IPS-18a (cell line): ENCODE measurements around the gene TTC3.

Source experiments
- H3K27ac ChIP-seq: one replicate; pipeline ENCODE4 v1.5.1; 2013; ENCODE audit warnings: low read length
- H3K27me3 ChIP-seq: one replicate; pipeline ENCODE4 v1.6.1; 2013; ENCODE audit warnings: mild to moderate bottlenecking, low read length; ENCODE audit not compliant: control insufficient read depth, insufficient read depth
- H3K36me3 ChIP-seq: one replicate; pipeline ENCODE4 v1.6.1; 2013; ENCODE audit warnings: low read depth, low read length; ENCODE audit not compliant: control insufficient read depth
- H3K4me1 ChIP-seq: one replicate; pipeline ENCODE4 v1.6.1; 2013; ENCODE audit warnings: low read depth, low read length; ENCODE audit not compliant: control insufficient read depth
- H3K4me3 ChIP-seq: one replicate; pipeline ENCODE4 v1.5.1; 2013; ENCODE audit warnings: low read length
- H3K9ac ChIP-seq: one replicate; pipeline ENCODE4 v1.6.1; 2013; ENCODE audit warnings: mild to moderate bottlenecking, low read length, moderate library complexity
- H3K9me3 ChIP-seq: one replicate; pipeline ENCODE4 v1.6.1; 2013; ENCODE audit warnings: low read depth, low read length; ENCODE audit not compliant: control insufficient read depth

Gene TTC3

GRCh38 chr21:37200641-37201480 lies 127.8 kb downstream of the TTC3 start:
- Histone ChIP-seq H3K4me3 (no peak overlapping the region), H3K36me3 (no peaks in the 10 kb centered on the region), H3K9ac (no peak overlapping the region), H3K27ac (no peak overlapping the region), H3K4me1 (peaks cover 10% of the 10 kb centered on the region), H3K27me3 (no peaks in the 10 kb centered on the region), H3K9me3 (no peaks in the 10 kb centered on the region)

- H3K4me1 ChIP-seq = peaks cover 10% of the 10 kb centered on the region
- no peaks in the 10 kb centered on the region for H3K36me3 ChIP-seq
- H3K9me3 ChIP-seq = no peaks in the 10 kb centered on the region
- no peak overlapping the region for H3K4me3 ChIP-seq
- H3K27me3 ChIP-seq = no peaks in the 10 kb centered on the region
- no peak overlapping the region for H3K9ac ChIP-seq
- no peak overlapping the region for H3K27ac ChIP-seq
Measured at GRCh38 chr21:37202221-37203110, 129.4 kb downstream of the TTC3 start.

- Histone ChIP-seq H3K4me3 (no peak overlapping the region), H3K27me3 (no peaks in the 10 kb centered on the region), H3K36me3 (no peaks in the 10 kb centered on the region), H3K9ac (no peak overlapping the region), H3K27ac (no peak overlapping the region), H3K9me3 (no peaks in the 10 kb centered on the region), H3K4me1 (peaks cover 10% of the 10 kb centered on the region)
Measured at GRCh38 chr21:37204580-37204979, 131.5 kb downstream of the TTC3 start.

GRCh38 chr21:37206496-37206895 lies 133.4 kb downstream of the TTC3 start:
- Histone ChIP-seq H3K9ac (no peak overlapping the region), H3K27ac (no peak overlapping the region), H3K4me1 (peaks cover 10% of the 10 kb centered on the region), H3K4me3 (no peak overlapping the region), H3K9me3 (no peaks in the 10 kb centered on the region), H3K27me3 (no peaks in the 10 kb centered on the region), H3K36me3 (no peaks in the 10 kb centered on the region)

- Histone ChIP-seq H3K27me3 (no peaks in the 10 kb centered on the region), H3K36me3 (no peaks in the 10 kb centered on the region), H3K4me1 (peaks cover 7% of the 10 kb centered on the region), H3K9me3 (no peaks in the 10 kb centered on the region), H3K9ac (no peak overlapping the region), H3K4me3 (no peak overlapping the region), H3K27ac (no peak overlapping the region)
Measured at GRCh38 chr21:37207441-37208009, 134.5 kb downstream of the TTC3 start.

GRCh38 chr21:37208056-37208721 lies 135.1 kb downstream of the TTC3 start:
- Histone ChIP-seq H3K9me3 (no peaks in the 10 kb centered on the region), H3K27ac (no peak overlapping the region), H3K27me3 (no peaks in the 10 kb centered on the region), H3K4me3 (no peak overlapping the region), H3K9ac (no peak overlapping the region), H3K36me3 (no peaks in the 10 kb centered on the region), H3K4me1 (peaks cover under 1% of the 10 kb centered on the region)

GRCh38 chr21:37208741-37209225 lies 135.7 kb downstream of the TTC3 start:
- Histone ChIP-seq H3K4me3 (no peak overlapping the region), H3K36me3 (no peaks in the 10 kb centered on the region), H3K4me1 (no peaks in the 10 kb centered on the region), H3K27ac (no peak overlapping the region), H3K27me3 (no peaks in the 10 kb centered on the region), H3K9me3 (no peaks in the 10 kb centered on the region), H3K9ac (no peak overlapping the region)

- no peaks in the 10 kb centered on the region for H3K9me3 ChIP-seq
- H3K9ac ChIP-seq = no peak overlapping the region
- no peak overlapping the region for H3K27ac ChIP-seq
- no peaks in the 10 kb centered on the region for H3K36me3 ChIP-seq
- H3K4me1 ChIP-seq = no peaks in the 10 kb centered on the region
- H3K27me3 ChIP-seq = no peaks in the 10 kb centered on the region
- no peak overlapping the region for H3K4me3 ChIP-seq
Measured at GRCh38 chr21:37210130-37210529, 137.1 kb downstream of the TTC3 start.

- H3K27me3 ChIP-seq = no peaks in the 10 kb centered on the region
- no peak overlapping the region for H3K27ac ChIP-seq
- no peak overlapping the region for H3K4me3 ChIP-seq
- H3K36me3 ChIP-seq = no peaks in the 10 kb centered on the region
- no peaks in the 10 kb centered on the region for H3K9me3 ChIP-seq
- H3K4me1 ChIP-seq = no peaks in the 10 kb centered on the region
- no peak overlapping the region for H3K9ac ChIP-seq
Measured at GRCh38 chr21:37210799-37211198, 137.7 kb downstream of the TTC3 start.

- no peaks in the 10 kb centered on the region for H3K4me1 ChIP-seq
- no peaks in the 10 kb centered on the region for H3K9me3 ChIP-seq
- H3K27me3 ChIP-seq = no peaks in the 10 kb centered on the region
Measured at GRCh38 chr21:37214952-37215351, 141.9 kb downstream of the TTC3 start.

More at GRCh38 chr21:37214952-37215351, 141.9 kb downstream of the TTC3 start:
- Histone ChIP-seq H3K36me3 (no peaks in the 10 kb centered on the region), H3K9ac (no peak overlapping the region), H3K4me3 (no peak overlapping the region), H3K27ac (no peak overlapping the region)
